ENCODE results near the gene KCNK15.

The KCNK15 gene

DNA sequence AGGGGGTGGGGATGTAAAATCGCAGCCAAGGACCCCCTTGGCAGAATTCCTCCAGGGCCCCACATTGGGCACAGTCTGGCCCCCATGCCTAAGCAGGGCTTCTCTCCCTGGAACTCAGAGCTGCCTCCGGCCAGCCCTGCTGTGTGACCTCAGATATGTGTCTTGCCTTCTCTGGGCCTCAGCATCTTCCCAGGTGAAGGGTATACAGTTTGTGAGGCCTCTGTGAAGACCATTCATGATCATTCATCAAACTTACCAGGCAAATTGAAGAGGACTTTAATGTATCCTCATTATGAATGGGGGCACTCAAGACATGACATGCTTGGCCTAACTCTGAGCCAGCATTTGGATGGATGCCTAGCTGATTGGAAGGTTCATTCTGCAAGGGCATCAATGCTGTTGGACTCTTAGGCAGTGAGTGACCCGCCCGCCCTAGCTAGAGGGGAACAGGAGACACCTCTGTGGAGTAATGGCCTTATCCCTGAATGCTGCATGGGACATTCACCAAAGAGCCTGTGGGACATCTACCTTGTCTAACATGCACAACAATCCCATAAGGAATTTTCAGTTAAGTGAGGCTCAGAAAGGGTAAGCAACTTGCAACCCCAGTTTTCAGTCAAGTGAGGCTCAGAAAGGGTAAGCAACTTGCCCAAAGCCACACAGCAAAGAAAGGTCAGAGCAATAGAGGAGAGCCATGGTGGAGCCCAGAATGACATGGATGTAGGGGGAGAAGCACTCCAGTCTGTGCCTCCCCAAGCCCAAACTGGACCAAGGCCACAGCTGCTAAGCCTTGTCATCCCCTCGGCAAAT is 30.0 kb upstream of the KCNK15 start:
- DNase-seq (ENCODE audit: low read depth), result no peak

DNA sequence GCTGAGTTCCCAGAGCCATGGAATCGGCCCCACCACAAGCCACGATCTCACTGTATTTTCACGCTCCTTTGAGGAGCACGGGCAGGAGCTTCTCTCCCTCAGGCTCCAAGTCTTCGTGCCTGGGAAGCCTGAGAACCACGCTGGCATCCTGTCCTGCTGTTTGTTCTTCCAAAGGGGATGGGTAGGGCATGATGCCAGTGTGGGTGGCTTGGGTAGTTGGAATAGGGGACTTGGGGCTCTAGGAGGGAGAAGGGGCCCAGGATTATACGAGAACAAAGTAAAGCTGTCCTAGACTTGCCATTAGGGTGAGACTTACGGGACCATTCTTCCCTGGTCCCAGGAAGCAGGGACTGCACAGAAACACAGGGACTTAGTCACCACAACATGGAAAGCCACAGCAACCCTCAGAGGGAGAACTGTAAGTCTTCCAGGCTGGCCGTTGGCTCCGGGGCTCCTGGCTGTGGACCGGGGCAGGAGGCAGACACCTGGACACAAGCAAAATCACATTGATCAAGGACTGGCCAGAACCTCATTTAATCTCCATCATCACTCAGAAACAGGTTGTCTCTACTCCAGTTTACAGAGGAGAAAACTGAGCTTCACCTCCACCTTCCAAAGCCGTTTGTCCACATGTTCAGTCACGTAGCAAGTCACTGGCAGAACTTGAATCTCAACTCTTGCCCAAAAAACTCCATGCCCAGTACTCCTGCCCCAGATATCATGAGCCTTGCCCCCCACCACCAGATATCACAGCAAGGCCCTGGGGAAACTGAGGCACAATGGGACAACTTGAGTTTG is 29.2 kb upstream of the KCNK15 start:
- no peak for DNase-seq (ENCODE audit: low read depth)

DNA sequence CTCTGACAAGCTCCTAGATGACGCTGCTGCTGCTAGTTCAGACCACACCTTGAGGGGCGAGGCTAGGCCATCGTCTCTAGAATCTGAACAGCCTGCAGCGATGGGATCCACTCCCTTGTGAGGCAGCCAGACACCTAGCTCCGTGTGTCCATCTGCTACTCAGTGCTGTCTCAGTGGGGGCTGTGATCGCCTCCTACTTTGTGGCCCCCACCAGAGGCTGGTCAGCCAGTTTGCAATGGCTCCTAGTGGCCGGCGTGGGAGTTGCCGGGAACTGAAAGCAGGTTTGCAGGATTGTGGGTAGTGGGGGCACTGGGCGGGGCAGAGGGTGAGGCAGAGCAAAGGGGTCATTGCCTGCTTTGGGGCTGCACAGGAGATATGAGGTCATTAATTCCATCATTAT is 27.7 kb upstream of the KCNK15 start:
- no peak for DNase-seq (ENCODE audit: low read depth)

DNA sequence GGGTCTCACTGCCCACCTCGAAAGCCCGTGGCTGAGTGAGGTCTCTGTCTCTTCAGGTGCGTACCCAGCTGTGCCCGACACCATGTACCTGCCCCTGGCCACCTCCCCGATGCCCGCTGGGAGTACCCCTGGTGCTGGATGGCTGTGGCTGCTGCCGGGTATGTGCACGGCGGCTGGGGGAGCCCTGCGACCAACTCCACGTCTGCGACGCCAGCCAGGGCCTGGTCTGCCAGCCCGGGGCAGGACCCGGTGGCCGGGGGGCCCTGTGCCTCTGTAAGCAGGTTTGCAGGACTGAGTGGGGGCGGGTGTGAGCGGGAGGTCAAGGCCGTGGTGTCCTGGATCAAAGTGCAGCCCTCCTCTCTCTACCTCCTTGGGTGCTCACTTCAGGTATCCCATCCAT is 25.8 kb upstream of the KCNK15 start:
- DNase-seq (ENCODE audit: low read depth), result no peak

DNA sequence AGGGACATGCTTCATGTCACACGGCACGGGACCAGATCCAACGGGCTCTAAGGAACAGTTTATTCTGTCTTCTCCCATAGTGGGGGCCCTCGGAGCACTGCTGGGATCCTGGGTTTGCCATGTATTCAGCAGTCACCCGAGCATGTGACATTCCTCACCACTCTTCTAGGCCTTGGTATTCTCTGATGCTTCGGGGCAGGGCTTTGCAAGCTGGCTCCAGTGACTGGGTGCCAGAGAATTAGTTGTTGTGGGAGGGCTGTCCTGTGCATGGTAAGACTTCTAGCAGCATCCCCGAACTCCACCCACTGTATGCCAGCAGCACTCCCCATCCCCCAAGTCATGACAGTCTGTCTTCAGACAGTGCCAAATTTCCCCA is 25.1 kb upstream of the KCNK15 start:
- no peak for DNase-seq (ENCODE audit: low read depth)

DNA sequence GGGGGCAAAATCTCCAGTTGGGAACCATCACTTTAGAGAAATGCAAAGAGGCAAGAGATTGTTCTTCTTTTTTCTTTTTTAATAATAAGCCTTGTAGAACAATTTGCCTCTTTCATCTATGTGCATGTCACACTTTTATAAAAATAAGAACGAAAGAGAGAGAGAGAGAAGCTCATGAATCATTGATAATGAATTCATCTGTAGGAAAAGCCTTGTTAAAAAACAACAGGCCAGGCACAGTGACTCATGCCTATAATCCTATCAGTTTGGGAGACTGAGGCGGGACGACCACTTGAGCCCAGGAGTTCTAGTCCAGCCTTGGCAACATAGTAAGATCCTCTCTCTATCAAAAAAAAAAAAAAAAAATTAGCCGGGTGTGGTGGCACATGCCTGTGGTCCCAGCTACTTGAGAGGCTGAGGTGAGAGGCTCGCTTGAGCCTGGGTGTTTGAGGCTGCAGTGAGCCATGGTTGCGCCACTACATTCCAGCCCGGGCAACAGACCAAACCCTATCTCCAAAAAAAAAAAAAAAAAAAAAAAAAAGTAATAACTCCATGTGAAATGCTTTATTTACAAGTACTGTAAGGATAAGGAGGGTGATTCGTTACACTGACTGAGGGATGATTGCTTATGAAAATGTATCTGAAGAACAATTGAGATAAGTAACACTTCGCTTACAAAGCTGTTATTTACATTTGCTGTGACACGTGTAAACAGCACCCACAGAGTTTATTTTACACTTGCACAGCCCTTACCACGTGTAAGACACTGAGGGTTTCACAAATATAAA is 24.5 kb upstream of the KCNK15 start:
- DNase-seq (ENCODE audit: low read depth), result no peak

DNA sequence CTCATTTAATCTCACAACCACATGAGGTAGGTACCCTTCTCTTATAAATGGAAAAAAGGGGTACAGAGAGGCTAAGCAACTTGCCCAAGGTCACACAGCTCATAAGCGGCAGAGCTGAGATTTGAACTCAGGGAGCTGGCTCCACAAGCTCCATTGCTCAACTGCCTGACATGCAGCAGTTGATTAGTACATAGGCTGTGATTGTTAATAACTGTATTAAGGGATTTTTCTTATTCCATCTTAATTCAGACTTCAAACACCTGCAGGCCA is 23.9 kb upstream of the KCNK15 start:
- DNase-seq (ENCODE audit: low read depth), result no peak

DNA sequence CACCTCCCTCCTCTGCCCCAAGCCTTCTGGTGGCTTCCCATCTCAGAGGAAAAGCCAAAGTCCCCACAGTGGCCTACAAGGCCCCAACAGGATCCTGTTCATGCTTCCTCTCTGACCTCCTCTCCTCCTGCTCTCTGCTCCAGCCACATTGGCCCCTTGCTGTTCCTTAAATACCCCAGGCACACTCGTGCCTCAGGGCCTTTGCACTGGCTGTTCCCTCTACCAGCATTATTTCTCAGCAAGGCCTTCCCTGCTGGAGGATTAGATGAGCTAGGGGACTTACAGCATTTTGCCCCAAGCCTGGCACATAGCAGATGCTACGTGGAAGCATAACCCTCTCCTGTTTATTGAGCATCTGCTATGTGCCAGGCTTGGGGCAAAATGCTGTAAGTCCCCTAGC is 22.7 kb upstream of the KCNK15 start:
- DNase-seq (ENCODE audit: low read depth), result no peak

DNA sequence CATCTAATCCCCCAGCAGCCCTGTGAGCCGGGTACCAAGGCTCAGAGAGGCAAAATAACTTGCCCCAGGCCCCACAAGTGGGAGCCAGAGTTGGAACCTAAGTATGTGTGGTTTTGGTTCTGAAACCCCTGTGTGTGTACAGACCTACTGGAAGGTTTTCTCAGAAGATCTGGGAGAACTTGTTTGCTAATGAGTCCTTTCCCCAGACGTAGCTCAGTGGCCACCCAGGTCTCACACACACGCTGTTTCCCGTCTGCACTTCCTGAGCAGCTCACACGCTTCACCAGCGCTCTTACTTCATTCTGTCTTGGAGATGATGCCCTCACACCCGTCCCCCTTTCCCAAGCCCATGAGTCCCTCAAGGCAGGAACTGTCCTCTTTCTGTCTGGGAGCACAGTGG is 22.3 kb upstream of the KCNK15 start:
- DNase-seq (ENCODE audit: low read depth), result no peak

DNA sequence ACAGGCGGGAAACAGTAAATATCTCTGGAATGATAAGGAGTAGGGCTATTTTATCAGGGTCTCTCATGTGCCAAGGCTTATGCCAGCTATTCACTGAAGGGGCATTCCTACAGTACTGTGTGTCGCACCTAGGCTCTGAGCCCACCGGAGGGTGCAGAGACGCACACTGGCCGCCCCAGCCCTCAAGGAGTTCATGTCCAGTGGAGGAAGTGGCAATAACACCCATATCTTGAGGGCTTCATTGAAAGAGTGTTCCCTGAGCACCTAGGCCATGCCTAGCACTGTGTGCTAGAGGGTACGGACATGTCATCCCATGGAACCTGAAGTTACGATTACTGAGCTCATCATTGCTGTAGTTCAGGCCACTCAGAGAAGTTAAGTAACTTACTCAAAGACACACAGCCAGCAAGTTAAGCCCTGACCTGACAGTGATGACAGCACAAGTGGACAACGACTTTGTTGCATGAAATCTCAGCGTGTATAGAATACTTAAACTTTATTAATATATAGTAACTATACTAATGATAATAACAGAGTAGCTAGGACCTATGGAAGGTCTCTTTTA is 21.8 kb upstream of the KCNK15 start:
- DNase-seq (ENCODE audit: low read depth), result no peak

DNA sequence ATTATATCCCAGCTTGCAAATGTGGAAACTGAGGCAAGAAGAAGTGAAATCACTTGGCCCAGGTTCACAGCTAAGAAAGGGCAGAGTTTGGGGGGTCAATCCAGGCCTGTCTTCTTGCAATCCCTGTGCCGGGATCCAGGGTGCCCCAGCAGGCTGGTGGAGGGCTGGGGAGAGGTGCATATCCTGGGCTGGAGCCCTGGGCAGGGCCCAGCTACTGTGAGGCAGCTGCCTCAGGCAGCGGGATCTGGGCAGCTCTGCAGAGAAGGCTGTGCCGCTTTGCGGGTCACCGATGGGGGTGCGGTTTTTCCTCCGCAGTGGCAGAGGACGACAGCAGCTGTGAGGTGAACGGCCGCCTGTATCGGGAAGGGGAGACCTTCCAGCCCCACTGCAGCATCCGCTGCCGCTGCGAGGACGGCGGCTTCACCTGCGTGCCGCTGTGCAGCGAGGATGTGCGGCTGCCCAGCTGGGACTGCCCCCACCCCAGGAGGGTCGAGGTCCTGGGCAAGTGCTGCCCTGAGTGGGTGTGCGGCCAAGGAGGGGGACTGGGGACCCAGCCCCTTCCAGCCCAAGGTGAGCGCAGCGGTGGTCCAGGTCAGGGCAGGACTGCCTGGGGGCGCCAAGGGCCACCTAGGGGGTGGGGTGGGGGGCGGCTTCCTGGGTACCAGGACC is 21.1 kb upstream of the KCNK15 start:
- DNase-seq (ENCODE audit: low read depth), result no peak

DNA sequence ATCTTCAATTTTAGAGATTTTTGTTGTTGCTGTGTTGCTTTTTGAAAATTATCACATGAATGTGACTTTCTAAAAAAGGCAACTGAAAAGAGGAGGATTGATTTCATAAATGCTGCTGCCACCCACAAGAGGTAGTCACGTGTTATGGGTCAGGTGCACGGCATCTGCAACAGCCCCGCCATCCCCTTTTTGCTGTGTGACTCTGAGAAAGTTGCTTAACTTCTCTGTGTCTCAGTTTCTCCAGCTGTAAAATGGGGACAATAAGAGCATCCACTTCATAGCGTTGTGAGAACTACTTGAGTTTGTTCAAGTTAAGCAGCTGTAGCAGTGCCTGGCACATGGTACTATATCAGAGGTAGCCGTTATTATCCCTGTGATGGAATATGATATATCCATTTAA is 19.8 kb upstream of the KCNK15 start:
- no peak for DNase-seq (ENCODE audit: low read depth)

DNA sequence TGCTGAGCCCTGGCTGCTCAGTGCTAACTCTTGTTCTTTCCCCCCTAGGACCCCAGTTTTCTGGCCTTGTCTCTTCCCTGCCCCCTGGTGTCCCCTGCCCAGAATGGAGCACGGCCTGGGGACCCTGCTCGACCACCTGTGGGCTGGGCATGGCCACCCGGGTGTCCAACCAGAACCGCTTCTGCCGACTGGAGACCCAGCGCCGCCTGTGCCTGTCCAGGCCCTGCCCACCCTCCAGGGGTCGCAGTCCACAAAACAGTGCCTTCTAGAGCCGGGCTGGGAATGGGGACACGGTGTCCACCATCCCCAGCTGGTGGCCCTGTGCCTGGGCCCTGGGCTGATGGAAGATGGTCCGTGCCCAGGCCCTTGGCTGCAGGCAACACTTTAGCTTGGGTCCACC is 18.6 kb upstream of the KCNK15 start:
- no peak for DNase-seq (ENCODE audit: low read depth)

DNA sequence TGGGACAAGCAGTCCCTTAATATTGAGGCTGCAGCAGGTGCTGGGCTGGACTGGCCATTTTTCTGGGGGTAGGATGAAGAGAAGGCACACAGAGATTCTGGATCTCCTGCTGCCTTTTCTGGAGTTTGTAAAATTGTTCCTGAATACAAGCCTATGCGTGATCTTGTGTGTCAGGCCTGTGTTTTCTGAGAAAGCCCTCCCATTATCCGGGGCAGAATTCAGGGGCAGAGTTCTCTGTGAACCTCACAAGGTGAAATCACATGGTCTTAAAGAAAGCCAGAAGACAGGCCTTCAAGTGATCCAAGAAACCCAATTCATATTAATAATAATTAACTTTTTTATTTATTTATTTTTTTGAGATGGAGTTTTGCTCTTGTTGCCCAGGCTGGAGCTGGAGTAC is 18.0 kb upstream of the KCNK15 start:
- DNase-seq (ENCODE audit: low read depth), result no peak

DNA sequence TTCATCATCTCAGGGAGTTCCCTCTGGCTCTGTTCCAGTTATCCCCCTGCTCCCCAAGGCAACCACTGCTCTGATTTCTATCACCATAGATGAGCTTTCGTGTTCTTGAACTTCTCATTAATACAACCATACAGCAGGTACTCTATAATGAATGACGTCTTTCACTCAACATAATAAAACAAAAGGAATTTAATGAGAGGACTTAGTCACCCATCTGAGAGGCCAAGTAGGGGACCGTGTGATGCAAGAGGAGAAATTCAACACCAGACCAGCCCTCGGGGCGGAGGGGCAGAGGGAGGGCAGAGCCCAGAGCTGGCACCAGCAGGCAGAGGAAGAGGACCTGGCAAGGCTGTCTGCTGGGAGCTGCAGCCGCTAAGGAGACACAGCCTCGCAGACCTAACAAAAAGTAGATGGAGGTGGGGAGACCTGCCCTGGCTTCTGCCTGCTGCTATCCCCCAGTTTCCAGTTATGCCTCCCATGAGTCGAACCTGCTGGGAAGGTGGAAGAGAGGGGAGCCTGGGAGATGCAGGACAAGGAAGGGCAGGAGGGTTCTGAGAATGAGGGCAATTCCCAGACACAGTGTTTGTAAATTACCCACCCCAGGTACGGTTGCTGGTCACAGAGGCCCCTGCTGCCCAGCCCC is 16.7 kb upstream of the KCNK15 start:
- no peak for DNase-seq (ENCODE audit: low read depth)

DNA sequence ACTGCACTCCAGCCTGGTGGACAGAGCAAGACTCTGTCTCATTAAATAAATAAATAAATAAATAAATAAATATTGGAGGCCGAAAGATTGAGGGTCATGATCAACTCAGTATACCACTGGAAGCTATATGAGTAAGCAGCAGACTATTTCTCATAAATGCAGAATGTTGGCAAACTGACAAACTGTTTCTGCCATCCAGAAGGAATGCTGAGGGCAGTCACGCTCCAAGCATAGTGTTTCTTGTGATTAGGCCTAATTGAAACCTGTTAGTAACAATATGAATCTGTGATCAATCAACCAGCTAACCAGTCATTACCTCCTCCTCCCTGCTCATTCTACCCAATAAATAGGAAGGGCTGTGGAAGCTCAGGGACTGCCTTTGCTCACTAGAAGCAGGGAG is 15.2 kb upstream of the KCNK15 start:
- no peak for DNase-seq (ENCODE audit: low read depth)

DNA sequence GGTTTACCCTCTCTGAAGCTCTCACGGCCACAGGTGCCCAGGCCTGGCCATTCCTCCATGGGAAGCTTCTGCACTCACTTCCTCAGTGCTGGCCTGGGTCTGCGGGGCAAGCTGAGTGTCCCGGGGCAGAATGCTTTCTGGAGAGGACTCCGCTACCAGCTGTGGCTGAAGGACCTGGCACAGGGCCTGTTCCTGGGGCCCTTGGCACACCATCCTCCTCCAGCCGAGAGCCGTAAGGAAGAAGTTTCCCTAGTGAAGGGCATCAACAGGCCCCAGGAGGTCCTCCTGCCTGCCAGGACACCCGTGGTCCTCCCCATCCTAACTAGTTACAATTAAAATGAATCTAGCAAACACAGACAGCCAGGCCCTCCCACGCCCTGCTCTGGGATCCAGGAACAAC is 14.0 kb upstream of the KCNK15 start:
- no peak for DNase-seq (ENCODE audit: low read depth)

DNA sequence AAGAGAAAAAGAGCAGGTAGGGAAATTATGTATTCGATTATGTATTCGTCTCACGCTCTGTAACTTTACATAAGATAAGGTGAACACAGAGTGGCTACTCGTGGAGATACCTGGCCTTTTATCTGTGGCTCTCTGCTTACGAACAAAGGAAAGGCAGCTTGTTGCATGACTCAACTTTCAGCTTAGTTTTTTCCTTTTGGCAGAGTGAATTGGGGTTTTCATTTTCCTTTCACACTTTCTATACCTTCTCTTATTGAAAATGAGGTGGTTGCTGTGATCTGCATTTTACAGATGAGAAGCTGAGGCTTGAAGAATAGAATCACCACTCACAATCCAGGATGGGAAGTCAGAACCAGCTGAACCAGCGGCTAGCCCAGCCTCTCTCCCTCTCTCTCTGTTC is 13.3 kb upstream of the KCNK15 start:
- DNase-seq (ENCODE audit: low read depth), result no peak

DNA sequence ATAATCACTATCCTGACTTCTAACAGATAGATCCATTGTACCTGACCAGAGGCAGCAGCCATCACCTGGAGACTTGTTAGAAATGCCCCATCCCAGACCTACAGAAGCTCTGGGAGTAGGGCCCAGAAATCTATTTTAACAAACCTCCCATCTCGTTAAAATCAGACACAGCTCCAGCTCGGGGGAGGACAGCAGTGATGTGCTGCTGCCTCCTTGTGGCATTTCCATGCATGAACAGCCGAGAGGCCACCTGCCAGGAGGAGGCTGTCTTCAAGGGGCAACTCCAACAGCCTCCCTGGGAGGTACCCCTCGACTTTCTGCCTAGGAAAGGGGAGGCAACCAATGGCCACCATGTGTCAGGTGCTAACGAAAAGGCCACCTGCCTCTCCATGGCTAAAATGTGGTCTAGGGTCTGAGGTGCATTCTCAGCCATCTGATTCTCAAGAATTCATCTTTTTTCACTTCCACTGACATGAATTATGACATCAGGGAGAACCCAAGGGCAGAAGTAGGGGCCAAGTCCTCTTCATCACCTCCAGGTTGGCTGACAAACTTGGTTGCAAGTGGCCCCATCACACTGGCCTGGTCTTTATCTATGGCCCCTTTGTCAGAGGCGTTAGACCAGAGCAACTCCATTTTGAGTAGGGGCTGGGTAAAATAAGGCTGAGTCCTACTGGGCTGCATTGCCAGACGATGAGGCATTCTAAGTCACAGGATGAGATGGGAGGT is 12.2 kb upstream of the KCNK15 start:
- peak; percentile 24 for DNase-seq (ENCODE audit: low read depth)

DNA sequence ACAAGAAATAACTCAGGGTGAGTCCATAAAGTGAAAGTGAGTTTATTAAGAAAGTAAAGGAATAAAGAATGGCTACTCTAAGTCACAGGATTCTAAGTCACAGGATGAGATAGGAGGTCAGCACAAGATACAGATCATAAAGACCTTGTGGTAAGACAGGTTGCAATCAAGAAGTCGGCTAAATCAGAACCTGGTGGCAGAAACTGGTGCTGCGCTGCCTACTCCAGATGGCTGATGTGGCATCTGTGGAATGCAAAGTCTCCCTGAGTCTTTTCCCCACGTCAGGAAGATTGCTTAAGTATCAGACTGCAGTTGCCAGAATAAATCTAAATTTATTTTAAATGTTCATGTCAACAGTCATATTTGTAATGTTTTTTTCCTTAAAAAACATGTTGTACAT is 10.7 kb upstream of the KCNK15 start:
- no peak for DNase-seq (ENCODE audit: low read depth)

DNA sequence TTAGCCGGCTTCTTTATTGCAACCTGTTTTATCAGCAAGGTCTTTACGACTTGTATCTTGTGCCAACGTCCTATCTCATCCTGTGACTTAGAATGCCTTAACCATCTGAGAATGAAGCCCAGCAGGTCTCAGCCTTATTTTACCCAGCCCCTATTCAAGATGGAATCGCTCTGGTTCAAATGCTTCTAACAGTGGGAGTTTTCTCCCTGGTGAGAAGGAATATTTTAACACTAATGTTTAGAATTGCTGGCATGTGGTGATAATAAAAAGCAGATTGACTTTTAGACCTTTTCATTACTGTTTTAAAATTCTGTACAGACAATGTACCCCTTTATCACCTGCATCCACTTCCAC is 9.9 kb upstream of the KCNK15 start:
- no peak for DNase-seq (ENCODE audit: low read depth)
